ENCODE data around the gene GMEB1.

GMEB1 gene

GRCh38 chr1:28766532-28767183 lies 98.1 kb downstream of the GMEB1 start:
- H3K79me2 ChIP-seq (ENCODE audit: insufficient read depth, low read length), result peaks cover 61% of the 10 kb centered on the region
- H2AFZ ChIP-seq (ENCODE audit: low read depth, low read length, severe bottlenecking), result no peak overlapping the region
- H3K27ac ChIP-seq (ENCODE audit: low read depth, low read length), result no peak overlapping the region
- peaks cover 7% of the 10 kb centered on the region for H3K36me3 ChIP-seq (ENCODE audit: low read length)
- H3F3A ChIP-seq (ENCODE audit: insufficient read depth), result peaks cover 3% of the 10 kb centered on the region
- no peak overlapping the region for H3K9ac ChIP-seq (ENCODE audit: low read length)
- H3K9me3 ChIP-seq (ENCODE audit: insufficient read depth, low read length), result no peaks in the 10 kb centered on the region
- no peak overlapping the region for H3K4me2 ChIP-seq (ENCODE audit: low read depth, low read length, poor library complexity, severe bottlenecking)
- TF ChIP-seq EZH2phosphoT487 (conservative IDR thresholded peaks at IDR 0.05; ENCODE audit: low read length) (no peak), CTCF (IDR thresholded peaks at IDR 0.05; ENCODE audit: insufficient read depth, low read length, poor library complexity, severe bottlenecking) (no peak)
- H3K9me2 ChIP-seq (replicated peaks; ENCODE audit: insufficient read depth, low read length), result no peaks in the 10 kb centered on the region
- H3K27me3 ChIP-seq (ENCODE audit: low read length), result no peaks in the 10 kb centered on the region
- H3K4me3 ChIP-seq (ENCODE audit: insufficient read depth, low read length, poor library complexity, severe bottlenecking), result no peak overlapping the region
- peaks cover 27% of the 10 kb centered on the region; the same call in 1 of the 2 replicates for H4K20me1 ChIP-seq (ENCODE audit: low read depth, low read length)

Measured in SU-DHL-6 (cell line).